ENCODE results near the gene DCHS1. TPM values are rescaled to one million over a fixed set of nuclear protein-coding genes. Genes with fewer than 3 reads are reported as not detected.
A peak's percentile ranks its signal among the peaks of the same experiment; 100 is the strongest.

The DCHS1 gene
- total and polyA plus RNA-seq, 2 of the 13 experiments (the other 11 are each of a cell fraction or from before 2014, with no cell fraction given), result under 0.01 to 0.03 TPM

GRCh38 chr11:6637871-6638270, 17.7 kb downstream of the DCHS1 start:
- H3K4me2 ChIP-seq (ENCODE audit: low read depth, low read length), result no peak overlapping the region
- H3K9ac ChIP-seq (ENCODE audit: insufficient read depth, low read depth, low read length), result no peak overlapping the region
- FAIRE-seq (no peak), ATAC-seq (peak; percentile 80), DNase-seq (ENCODE audit: low spot score) (no peak)
- H3K4me1 ChIP-seq (ENCODE audit: insufficient read depth, low read length), result peaks cover 55% of the 10 kb centered on the region
- no peak overlapping the region for H3K27ac ChIP-seq (ENCODE audit: extremely low read length, insufficient read depth, low read length)
- H3K36me3 ChIP-seq (replicated peaks in 1 of 2; ENCODE audit: control insufficient read depth in 1 of 2, insufficient read depth in 2 of 2, low read length in 2 of 2), result no peaks in the 10 kb centered on the region
- no peak overlapping the region for H2AFZ ChIP-seq (ENCODE audit: low read length)
- ChIA-PET CTCF (ENCODE audit: low intra/inter-chr PET ratio, low total read pairs) (no interaction called here), POLR2A (interaction anchor here (0.9 kb wide), 1 partner anchor 19 kb away, joined by 4 read pairs; the partner anchor contains the start of gene TPP1)
- intact Hi-C loops (cut with micrococcal nuclease; ENCODE audit: unreplicated experiment) (loop anchor here (1.0 kb wide), 1 partner anchor 107 kb away; no protein-coding TSS in a partner anchor), in situ Hi-C loops (cut with HindIII; ENCODE audit: extremely low pct_ligation_motif_present, low pct_unique_long_range_greater_than_20kb) (no loop called here)
- H3K79me2 ChIP-seq (ENCODE audit: insufficient read depth, low read length), result no peaks in the 10 kb centered on the region
- no peaks in the 10 kb centered on the region for H3K9me3 ChIP-seq (ENCODE audit: low read length)
- no peak overlapping the region for H3K4me3 ChIP-seq (replicated peaks in 1 of 3; ENCODE audit: insufficient read depth in 1 of 3, low read depth in 2 of 3, low read length in 3 of 3)
- no peaks in the 10 kb centered on the region for H4K20me1 ChIP-seq (ENCODE audit: insufficient read depth, low read length)
- H3K27me3 ChIP-seq (ENCODE audit: control insufficient read depth in 1 of 2, insufficient read depth in 2 of 2, low read length in 2 of 2), result peaks cover 3 to 50% of the 10 kb centered on the region in 2 experiments; a peak in 3 of 5 replicates
- WGBS (ENCODE audit: low lambda C conversion rate), result 2% methylated on average over 3 of the region's 3 CpGs
- no TSS peak for BruUV-seq (replicated peaks)
- TF ChIP-seq FOXA3 (CRISPR knock-in tag; IDR thresholded peaks at IDR 0.05) (peak; percentile 44; the same call in 1 of the 2 replicates), FOXJ3 (CRISPR knock-in tag; IDR thresholded peaks at IDR 0.05; ENCODE audit: borderline replicate concordance) (no peak), HOXA7 (CRISPR knock-in tag; IDR thresholded peaks at IDR 0.05) (no peak), ZNF12 (CRISPR knock-in tag; IDR thresholded peaks at IDR 0.05) (no peak), CEBPG (CRISPR knock-in tag; IDR thresholded peaks at IDR 0.05) (no peak), ZBTB38 (CRISPR knock-in tag; IDR thresholded peaks at IDR 0.05) (no peak), ZFYVE20 (CRISPR knock-in tag; IDR thresholded peaks at IDR 0.05; ENCODE audit: borderline replicate concordance, low read depth) (no peak), MIER3 (CRISPR knock-in tag; IDR thresholded peaks at IDR 0.05; ENCODE audit: borderline replicate concordance) (no peak), ZNF720 (CRISPR knock-in tag; IDR thresholded peaks at IDR 0.05) (no peak), ZSCAN12 (CRISPR knock-in tag; IDR thresholded peaks at IDR 0.05) (no peak), SYNCRIP (IDR thresholded peaks at IDR 0.05; ENCODE audit: insufficient read depth, low read depth, low read length) (no peak), NR2F1 (CRISPR knock-in tag; IDR thresholded peaks at IDR 0.05) (peak in 1 of 2 experiments; percentile 41; a peak in 1 of 4 replicates), SRSF1 (optimal IDR thresholded peaks at IDR 0.05; ENCODE audit: low read depth, low read length) (no peak), SOX5 (CRISPR knock-in tag; IDR thresholded peaks at IDR 0.05; ENCODE audit: borderline replicate concordance) (no peak), ZNF598 (CRISPR knock-in tag; IDR thresholded peaks at IDR 0.05; ENCODE audit: borderline replicate concordance) (no peak), NKX3-1 (CRISPR knock-in tag; IDR thresholded peaks at IDR 0.05) (no peak), GTF3A (CRISPR knock-in tag; conservative IDR thresholded peaks at IDR 0.05) (no peak), NR2F6 (IDR thresholded peaks at IDR 0.05) (0 out of 2 replicates have a peak, but pooled peaks have one; percentile 36), NR2F6 (CRISPR knock-in tag; IDR thresholded peaks at IDR 0.05) (0 out of 2 replicates have a peak, but pooled peaks have one; percentile 45), ARNT2 (CRISPR knock-in tag; IDR thresholded peaks at IDR 0.05; ENCODE audit: low read depth) (no peak), RARA (CRISPR knock-in tag; IDR thresholded peaks at IDR 0.05) (peak; percentile 56; the same call in 1 of the 2 replicates), SIX1 (CRISPR knock-in tag; IDR thresholded peaks at IDR 0.05; ENCODE audit: borderline replicate concordance) (no peak), ISL2 (CRISPR knock-in tag; IDR thresholded peaks at IDR 0.05) (no peak), TIGD3 (CRISPR knock-in tag; IDR thresholded peaks at IDR 0.05; ENCODE audit: borderline replicate concordance) (no peak), BCLAF1 (IDR thresholded peaks at IDR 0.05) (no peak)
